ENCODE data around the gene HHAT. TPM values are rescaled to one million over a fixed set of nuclear protein-coding genes. Genes with fewer than 3 reads are reported as not detected.

HHAT gene
- total RNA-seq, 2 experiments from 2014 or later = 5.2 to 9.5 TPM

- H3K9me2 ChIP-seq (ENCODE audit: insufficient read depth, low read length) = no peaks in the 10 kb centered on the region
- TF ChIP-seq EZH2phosphoT487 (IDR thresholded peaks at IDR 0.05; ENCODE audit: borderline replicate concordance, low read depth, low read length) = no peak
- TF ChIP-seq, protein P1, sequence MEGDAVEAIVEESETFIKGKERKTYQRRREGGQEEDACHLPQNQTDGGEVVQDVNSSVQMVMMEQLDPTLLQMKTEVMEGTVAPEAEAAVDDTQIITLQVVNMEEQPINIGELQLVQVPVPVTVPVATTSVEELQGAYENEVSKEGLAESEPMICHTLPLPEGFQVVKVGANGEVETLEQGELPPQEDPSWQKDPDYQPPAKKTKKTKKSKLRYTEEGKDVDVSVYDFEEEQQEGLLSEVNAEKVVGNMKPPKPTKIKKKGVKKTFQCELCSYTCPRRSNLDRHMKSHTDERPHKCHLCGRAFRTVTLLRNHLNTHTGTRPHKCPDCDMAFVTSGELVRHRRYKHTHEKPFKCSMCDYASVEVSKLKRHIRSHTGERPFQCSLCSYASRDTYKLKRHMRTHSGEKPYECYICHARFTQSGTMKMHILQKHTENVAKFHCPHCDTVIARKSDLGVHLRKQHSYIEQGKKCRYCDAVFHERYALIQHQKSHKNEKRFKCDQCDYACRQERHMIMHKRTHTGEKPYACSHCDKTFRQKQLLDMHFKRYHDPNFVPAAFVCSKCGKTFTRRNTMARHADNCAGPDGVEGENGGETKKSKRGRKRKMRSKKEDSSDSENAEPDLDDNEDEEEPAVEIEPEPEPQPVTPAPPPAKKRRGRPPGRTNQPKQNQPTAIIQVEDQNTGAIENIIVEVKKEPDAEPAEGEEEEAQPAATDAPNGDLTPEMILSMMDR (conservative IDR thresholded peaks at IDR 0.05; ENCODE audit: low read length) = no peak
- H3K4me2 ChIP-seq (ENCODE audit: low read length) = no peak overlapping the region
Observed at GRCh38 chr1:210385228-210385627, 56.5 kb downstream of the HHAT start.

GRCh38 chr1:210394281-210394821, 65.6 kb downstream of the HHAT start:
- TF ChIP-seq, protein P1 (conservative IDR thresholded peaks at IDR 0.05; ENCODE audit: low read length) = no peak
- no peak for TF ChIP-seq EZH2phosphoT487 (IDR thresholded peaks at IDR 0.05; ENCODE audit: borderline replicate concordance, low read depth, low read length)
- Histone ChIP-seq H2AFZ (ENCODE audit: low read length) (no peak overlapping the region), H3K4me3 (ENCODE audit: low read depth, low read length, poor library complexity, severe bottlenecking) (no peak overlapping the region), H3K79me2 (ENCODE audit: insufficient read depth, low read depth, low read length) (no peaks in the 10 kb centered on the region), H4K20me1 (ENCODE audit: insufficient read depth, low read length) (no peaks in the 10 kb centered on the region), H3K4me2 (ENCODE audit: low read length) (no peak overlapping the region), H3K36me3 (ENCODE audit: insufficient read depth, low read length) (no peaks in the 10 kb centered on the region), H3K9me2 (ENCODE audit: insufficient read depth, low read length) (no peaks in the 10 kb centered on the region), H3K27ac (ENCODE audit: low read depth, low read length, poor library complexity, severe bottlenecking) (no peak overlapping the region), H3K9me3 (ENCODE audit: low read length) (no peaks in the 10 kb centered on the region), H3K4me1 (ENCODE audit: insufficient read depth, low read length, poor library complexity, severe bottlenecking) (no peaks in the 10 kb centered on the region)
- no peak for DNase-seq (ENCODE audit: low spot score)
- ChIA-PET POLR2A (no interaction called here), CTCF (ENCODE audit: unreplicated experiment) (interaction anchor here (0.6 kb wide), 1 partner anchor 869 kb away, joined by 3 read pairs; no protein-coding TSS in a partner anchor)
- BruUV-seq (replicated peaks) = no TSS peak
- intact Hi-C loops (cut with micrococcal nuclease; ENCODE audit: unreplicated experiment) = no loop called here

More at GRCh38 chr1:210385228-210385627, 56.5 kb downstream of the HHAT start:
- Histone ChIP-seq H3K9me3 (ENCODE audit: low read length) (no peaks in the 10 kb centered on the region), H3K4me3 (ENCODE audit: low read depth, low read length, poor library complexity, severe bottlenecking) (no peak overlapping the region), H4K20me1 (ENCODE audit: insufficient read depth, low read length) (no peaks in the 10 kb centered on the region), H3K27ac (ENCODE audit: low read depth, low read length, poor library complexity, severe bottlenecking) (no peak overlapping the region), H3K36me3 (ENCODE audit: insufficient read depth, low read length) (no peaks in the 10 kb centered on the region), H3K4me1 (ENCODE audit: insufficient read depth, low read length, poor library complexity, severe bottlenecking) (no peaks in the 10 kb centered on the region), H3K79me2 (ENCODE audit: insufficient read depth, low read depth, low read length) (no peaks in the 10 kb centered on the region), H2AFZ (ENCODE audit: low read length) (no peak overlapping the region)
- POLR2A ChIA-PET = interaction anchor here (0.6 to 0.9 kb wide), 2 partner anchors 19 to 35 kb away, joined by 4 read pairs; no protein-coding TSS in a partner anchor
- intact Hi-C loops (cut with micrococcal nuclease; ENCODE audit: unreplicated experiment) = no loop called here
- CTCF ChIA-PET (ENCODE audit: unreplicated experiment) = no interaction called here
- no peak for DNase-seq (ENCODE audit: low spot score)
- BruUV-seq (replicated peaks) = no TSS peak

DNA sequence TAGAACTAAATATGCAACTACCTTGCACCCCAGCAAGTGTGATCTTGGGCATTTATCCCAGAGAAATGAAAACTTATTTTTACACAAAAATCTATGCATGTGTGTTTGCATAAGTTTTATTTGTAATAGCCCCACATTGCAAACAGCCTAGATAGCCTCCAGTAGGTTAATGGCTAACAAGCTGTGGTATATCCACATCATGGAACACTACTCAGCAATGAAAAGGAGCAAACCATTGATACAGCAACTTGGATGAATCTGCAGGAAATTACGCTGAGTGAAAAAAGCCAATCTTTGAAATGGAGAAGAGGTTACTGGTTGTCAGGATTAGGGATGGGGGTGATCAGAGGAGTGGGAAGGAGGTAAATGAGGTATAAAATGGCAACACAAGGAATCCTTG, 67.8 kb downstream of the HHAT start:
- TF ChIP-seq EZH2phosphoT487 (IDR thresholded peaks at IDR 0.05; ENCODE audit: borderline replicate concordance, low read depth, low read length) = no peak
- TF ChIP-seq, protein P1 (conservative IDR thresholded peaks at IDR 0.05; ENCODE audit: low read length) = no peak
- intact Hi-C loops (cut with micrococcal nuclease; ENCODE audit: unreplicated experiment) = no loop called here
- ChIA-PET CTCF (ENCODE audit: unreplicated experiment) (no interaction called here), POLR2A (no interaction called here)
- no TSS peak for BruUV-seq (replicated peaks)
- Histone ChIP-seq H2AFZ (ENCODE audit: low read length) (no peak overlapping the region), H3K9me2 (ENCODE audit: insufficient read depth, low read length) (no peaks in the 10 kb centered on the region), H3K4me1 (ENCODE audit: insufficient read depth, low read length, poor library complexity, severe bottlenecking) (no peaks in the 10 kb centered on the region), H3K36me3 (ENCODE audit: insufficient read depth, low read length) (no peaks in the 10 kb centered on the region), H3K4me3 (ENCODE audit: low read depth, low read length, poor library complexity, severe bottlenecking) (no peak overlapping the region), H3K27ac (ENCODE audit: low read depth, low read length, poor library complexity, severe bottlenecking) (no peak overlapping the region), H4K20me1 (ENCODE audit: insufficient read depth, low read length) (no peaks in the 10 kb centered on the region), H3K9me3 (ENCODE audit: low read length) (no peaks in the 10 kb centered on the region), H3K4me2 (ENCODE audit: low read length) (no peak overlapping the region), H3K79me2 (ENCODE audit: insufficient read depth, low read depth, low read length) (no peaks in the 10 kb centered on the region)
- no peak for DNase-seq (ENCODE audit: low spot score)
